Gastroesophageal sphincter (tissue), 4 donors: ENCODE measurements around the gene PCP2. TPM values are rescaled to one million over a fixed set of nuclear protein-coding genes. Genes with fewer than 3 reads are reported as not detected.

Experiments used
- ATAC-seq: fragments of 150-250 bp; one replicate; pipeline ENCODE4 v1.9.1; 2016; ENCODE audit warnings: mild to moderate bottlenecking, moderate library complexity
- H3K27ac ChIP-seq, 4 donors: fragments of 200-600 bp; sonication (generic) in 3 of 4; 1 replicate in 3 of 4; 2 replicates in 1 of 4; pipeline ENCODE4 v1.5.1; 2016 to 2019
- H3K27me3 ChIP-seq: fragments of 200-600 bp; sonication (generic); one replicate; pipeline ENCODE4 v1.5.1; 2019
- H3K36me3 ChIP-seq, 2 donors: fragments of 200-600 bp; sonication (generic); one replicate each; pipeline ENCODE4 v1.5.1; 2019; ENCODE audit warnings: control low read depth in 1 of 2
- H3K4me1 ChIP-seq, 3 donors: fragments of 200-600 bp; sonication (generic); 1 replicate in 2 of 3; 2 replicates in 1 of 3; pipeline ENCODE4 v1.5.1; 2016 to 2019; ENCODE audit warnings: control low read depth in 2 of 3
- H3K4me3 ChIP-seq, 2 donors: fragments of 200-600 bp; sonication (generic); one replicate each; pipeline ENCODE4 v1.5.1; 2019; ENCODE audit warnings: mild to moderate bottlenecking in 1 of 2, moderate library complexity in 1 of 2
- H3K9me3 ChIP-seq, 3 donors: fragments of 200-600 bp; sonication (generic); one replicate each; pipeline ENCODE4 v1.5.1; 2017 to 2019; ENCODE audit warnings: control low read depth in 2 of 3
- CTCF ChIP-seq, 4 experiments: fragments of 200-600 bp in 2 of 4; fragments of 450-650 bp in 2 of 4; sonication (generic) in 1 of 4; IDR thresholded peaks; one replicate each; pipeline ENCODE4 v1.5.1; 2017 to 2019; ENCODE audit warnings: antibody characterized with exemption in 4 of 4, mild to moderate bottlenecking in 2 of 4, moderate library complexity in 2 of 4
- EP300 ChIP-seq: sonication (generic); formaldehyde crosslinking; IDR thresholded peaks from one replicate; pipeline ENCODE4 v1.6.1; 2017; ENCODE audit warnings: antibody characterized with exemption, mild to moderate bottlenecking
- POLR2A ChIP-seq, 2 donors: fragments of 450-650 bp; IDR thresholded peaks; one replicate each; pipeline ENCODE4 v1.6.1; 2017; ENCODE audit warnings: antibody characterized with exemption in 2 of 2, mild to moderate bottlenecking in 2 of 2, moderate library complexity in 1 of 2
- POLR2AphosphoS5 ChIP-seq: sonication (generic); formaldehyde crosslinking; IDR thresholded peaks from one replicate; pipeline ENCODE4 v1.6.1; 2017; ENCODE audit warnings: antibody characterized with exemption
- WGBS, 2 donors: methylation state at CpG; one replicate each; pipeline ENCODE4 v1.1.5; 2018; ENCODE audit warnings: low coverage in 1 of 2; 5-methylcytosine and 5-hydroxymethylcytosine counted together
- total RNA-seq, 4 donors: library from RNA; depleted of rRNA; stranded (reverse); fragments of >200 nt; gene quantifications; one replicate each; pipeline ENCODE4 v1.1.0, GENCODE V29; 2016

The PCP2 gene
- total RNA-seq, 4 donors from 2014 or later: not detected

DNA sequence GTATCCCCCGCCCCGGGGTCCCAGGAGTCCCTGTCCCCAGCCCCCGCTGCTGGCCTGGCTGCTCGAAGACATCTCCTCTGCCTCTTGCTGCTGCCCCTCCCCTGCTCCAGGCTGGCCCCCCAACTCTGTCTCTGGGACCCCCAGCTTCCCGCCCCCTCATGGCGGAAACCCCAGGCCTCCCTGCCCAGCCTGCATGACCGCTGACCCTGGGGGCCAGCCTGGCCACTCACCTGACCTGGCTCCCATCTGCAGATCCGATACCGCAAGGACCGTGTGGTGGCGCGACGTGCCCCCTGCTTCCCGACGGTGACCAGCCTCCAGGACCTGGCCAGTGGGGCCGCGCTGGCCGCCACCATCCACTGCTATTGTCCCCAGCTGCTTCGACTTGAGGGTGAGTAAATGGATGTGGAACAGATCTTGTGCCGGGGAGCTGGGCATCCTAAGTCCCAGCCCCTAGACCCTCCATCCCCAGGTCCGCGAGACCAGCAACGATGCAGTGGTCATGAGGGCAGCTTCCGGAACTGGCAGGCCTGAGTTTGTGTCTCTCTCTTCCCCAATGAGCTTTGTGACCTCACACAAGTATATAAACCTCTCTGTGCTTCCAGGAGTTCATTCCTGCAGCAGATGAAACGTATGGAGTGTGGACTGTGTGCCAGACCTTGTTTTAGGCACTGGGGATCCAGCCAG, 25.5 kb downstream of the PCP2 start:
- H3K4me1 ChIP-seq: no peaks in the 10 kb centered on the region
- 17 to 65% methylated on average over 1 to 4 of the region's 25 CpGs for WGBS, 2 donors
- no peaks in the 10 kb centered on the region for H3K36me3 ChIP-seq
- no peak for ATAC-seq
- no peak overlapping the region for H3K27ac ChIP-seq
- no peak overlapping the region for H3K4me3 ChIP-seq
- H3K9me3 ChIP-seq: no peaks in the 10 kb centered on the region
- H3K27me3 ChIP-seq: peaks cover 55% of the 10 kb centered on the region
- TF ChIP-seq POLR2AphosphoS5 (no peak), POLR2A (IDR thresholded peaks at IDR 0.05) (no peak), EP300 (no peak), CTCF (IDR thresholded peaks at IDR 0.05) (no peak)

- H3K4me3 ChIP-seq: no peak overlapping the region
- H3K9me3 ChIP-seq: no peaks in the 10 kb centered on the region
- no peaks in the 10 kb centered on the region for H3K4me1 ChIP-seq
- no peak for ATAC-seq
- no CpG with 5 or more reads among the region's 10 CpGs for whole genome bisulfite sequencing, 2 donors
- no peaks in the 10 kb centered on the region for H3K36me3 ChIP-seq
- H3K27ac ChIP-seq: no peak overlapping the region
- TF ChIP-seq POLR2A (IDR thresholded peaks at IDR 0.05) (no peak), EP300 (no peak), POLR2AphosphoS5 (no peak), CTCF (IDR thresholded peaks at IDR 0.05) (no peak)
- H3K27me3 ChIP-seq: peaks cover 62% of the 10 kb centered on the region
These were observed 26.2 kb downstream of the PCP2 start for GRCh38 chr19:7607212-7607873.

DNA sequence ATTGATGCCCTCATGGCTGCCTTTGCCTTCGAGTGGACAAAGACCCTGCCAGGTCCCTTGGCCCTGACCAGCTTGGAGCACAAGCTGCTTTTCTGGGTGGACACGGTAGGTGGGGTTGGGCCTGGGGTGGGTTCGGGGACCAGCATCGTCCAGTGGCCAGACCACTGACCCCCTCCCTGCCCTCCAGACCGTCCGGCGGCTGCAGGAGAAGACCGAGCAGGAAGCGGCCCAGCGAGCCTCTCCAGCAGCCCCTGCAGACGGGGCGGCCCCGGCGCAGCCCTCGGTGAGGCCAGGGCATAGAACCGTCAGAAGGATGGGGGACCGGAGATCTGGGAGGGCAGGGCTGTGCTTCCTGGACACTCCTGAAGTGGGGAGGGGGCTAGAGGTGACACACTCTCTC, 27.2 kb downstream of the PCP2 start:
- H3K4me1 ChIP-seq: no peaks in the 10 kb centered on the region
- WGBS, 2 donors: 60% methylated on average over 1 of the region's 17 CpGs; no CpG with 5 or more reads in 1 of the 2 donors
- no peak overlapping the region for H3K4me3 ChIP-seq
- H3K27me3 ChIP-seq: peaks cover 72% of the 10 kb centered on the region
- TF ChIP-seq CTCF (IDR thresholded peaks at IDR 0.05) (no peak), POLR2AphosphoS5 (no peak), EP300 (no peak), POLR2A (IDR thresholded peaks at IDR 0.05) (no peak)
- ATAC-seq: no peak
- H3K36me3 ChIP-seq: no peaks in the 10 kb centered on the region
- no peak overlapping the region for H3K27ac ChIP-seq
- H3K9me3 ChIP-seq: no peaks in the 10 kb centered on the region

DNA sequence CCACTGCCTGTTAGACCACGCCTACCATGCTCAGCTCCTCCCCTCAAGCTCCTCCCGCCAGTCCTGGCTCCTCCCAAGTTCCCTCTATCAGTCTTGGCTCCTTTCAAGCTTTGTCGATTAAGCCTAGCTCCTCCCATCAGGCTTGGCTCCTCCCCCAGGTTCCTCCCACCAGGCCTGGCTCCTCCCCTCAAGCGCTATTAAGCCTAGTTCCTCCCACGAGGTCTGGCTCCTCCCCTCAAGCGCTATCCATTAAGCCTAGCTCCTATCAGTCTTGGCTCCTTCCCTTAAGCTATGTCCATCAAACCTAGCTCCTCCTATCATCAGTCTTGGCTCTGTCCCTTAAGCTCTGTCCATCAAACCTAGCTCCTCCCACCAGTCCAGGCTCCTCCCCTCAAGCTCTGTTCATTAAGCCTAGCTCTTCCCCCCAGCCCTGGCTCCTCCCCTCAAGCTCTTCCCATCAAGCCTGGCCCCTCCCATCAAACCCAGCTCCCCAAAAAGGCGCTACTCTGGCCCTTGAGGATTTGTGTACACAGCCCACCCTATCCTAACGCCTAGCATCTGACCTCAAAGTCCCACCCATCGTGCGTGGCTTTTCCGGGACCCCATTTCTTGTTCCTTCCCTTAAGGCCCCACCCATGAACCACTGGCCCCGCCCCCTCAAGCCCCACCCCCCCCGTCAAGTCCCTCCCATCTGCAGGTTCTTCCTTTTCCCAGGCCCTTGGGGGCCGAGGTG, 27.9 kb downstream of the PCP2 start:
- Histone ChIP-seq H3K4me1 (no peaks in the 10 kb centered on the region), H3K27me3 (peaks cover 73% of the 10 kb centered on the region), H3K9me3 (no peaks in the 10 kb centered on the region), H3K36me3 (no peaks in the 10 kb centered on the region), H3K27ac (no peak overlapping the region), H3K4me3 (no peak overlapping the region)
- no peak for ATAC-seq
- 61 to 68% methylated on average over 7 to 14 of the region's 14 CpGs for WGBS, 2 donors
- TF ChIP-seq POLR2A (IDR thresholded peaks at IDR 0.05): no peak

GRCh38 chr19:7603919-7604318, 29.6 kb downstream of the PCP2 start:
- Histone ChIP-seq H3K4me1 (no peaks in the 10 kb centered on the region), H3K36me3 (no peaks in the 10 kb centered on the region), H3K4me3 (no peak overlapping the region), H3K27me3 (peaks cover 89% of the 10 kb centered on the region), H3K27ac (no peak overlapping the region), H3K9me3 (no peaks in the 10 kb centered on the region)
- TF ChIP-seq POLR2A (IDR thresholded peaks at IDR 0.05) (no peak), CTCF (IDR thresholded peaks at IDR 0.05) (no peak), EP300 (no peak), POLR2AphosphoS5 (no peak)
- ATAC-seq: no peak
- 56 to 79% methylated on average over 3 to 7 of the region's 9 CpGs for WGBS, 2 donors
